Stimulated activated CD4-positive, alpha-beta T cell treated with anti-CD3 and anti-CD28 coated beads, Interleukin-2, amount 100 ng/mL, for 4 hours (primary cell): ENCODE measurements around the gene WDR70.

Experiments used
- DNase-seq: peaks from one replicate; pipeline ENCODE4 v3.0.0-alpha.2; 2020; ENCODE audit warnings: low read depth

Gene WDR70

GRCh38 chr5:37724395-37725125 lies 345.4 kb downstream of the WDR70 start:
- no peak for DNase-seq

- no peak for DNase-seq
Observed at GRCh38 chr5:37725185-37725584, 346.1 kb downstream of the WDR70 start.

GRCh38 chr5:37727238-37727637 lies 348.1 kb downstream of the WDR70 start:
- no peak for DNase-seq

- no peak for DNase-seq
Observed at GRCh38 chr5:37730896-37731455, 351.9 kb downstream of the WDR70 start.

- no peak for DNase-seq
Observed at GRCh38 chr5:37734114-37734513, 355.0 kb downstream of the WDR70 start.

- no peak for DNase-seq
Observed at GRCh38 chr5:37735649-37736347, 356.7 kb downstream of the WDR70 start.

- no peak for DNase-seq
Observed at GRCh38 chr5:37736397-37736796, 357.3 kb downstream of the WDR70 start.

- no peak for DNase-seq
Observed at GRCh38 chr5:37737326-37738056, 358.4 kb downstream of the WDR70 start.

GRCh38 chr5:37738057-37738691 lies 359.1 kb downstream of the WDR70 start:
- no peak for DNase-seq

GRCh38 chr5:37738865-37739488 lies 359.9 kb downstream of the WDR70 start:
- no peak for DNase-seq

- DNase-seq, result no peak
Observed at GRCh38 chr5:37739817-37740261, 360.7 kb downstream of the WDR70 start.

GRCh38 chr5:37740331-37741066 lies 361.4 kb downstream of the WDR70 start:
- no peak for DNase-seq

GRCh38 chr5:37742111-37742510 lies 363.0 kb downstream of the WDR70 start:
- DNase-seq, result no peak

GRCh38 chr5:37751227-37751626 lies 372.1 kb downstream of the WDR70 start:
- DNase-seq, result no peak

GRCh38 chr5:37754976-37755375 lies 375.9 kb downstream of the WDR70 start:
- DNase-seq, result no peak

GRCh38 chr5:37755581-37755980 lies 376.5 kb downstream of the WDR70 start:
- no peak for DNase-seq

- DNase-seq, result no peak
Observed at GRCh38 chr5:37756248-37756647, 377.1 kb downstream of the WDR70 start.

- DNase-seq, result no peak
Observed at GRCh38 chr5:37757980-37758582, 379.0 kb downstream of the WDR70 start.

- no peak for DNase-seq
Observed at GRCh38 chr5:37767251-37767650, 388.1 kb downstream of the WDR70 start.

GRCh38 chr5:37767961-37768360 lies 388.8 kb downstream of the WDR70 start:
- no peak for DNase-seq
